SK-N-SH (cell line): ENCODE measurements around the gene OXSR1. TPM values are rescaled to one million over a fixed set of nuclear protein-coding genes. Genes with fewer than 3 reads are reported as not detected.

Source experiments
- CTCF ChIA-PET: fragments of 300-600, 350-600 bp; formaldehyde crosslinking; extraction: SDS; loops from one replicate; lab custom pipeline; 2021; lab: Yijun Ruan, JAX
- POLR2A ChIA-PET: fragments of 350-600 bp; sonication (Branson Sonifier 250); formaldehyde crosslinking; extraction: SDS; loops from one replicate; lab custom pipeline; 2020; ENCODE audit warnings: antibody characterized with exemption, inconsistent platforms; lab: Yijun Ruan, JAX
- DNase-seq: peaks from one replicate; pipeline ENCODE4 v3.0.0; 2012
- H2AFZ ChIP-seq: fragments of 200-600 bp; sonication (generic); 2 replicates; pipeline ENCODE4 v1.8.1; 2016; ENCODE audit warnings: antibody characterized with exemption, mild to moderate bottlenecking, low read depth
- H3F3A ChIP-seq: fragments of 200-600 bp; sonication (generic); replicated peaks from 2 replicates; pipeline ENCODE3; 2016; ENCODE audit warnings: antibody characterized with exemption, mild to moderate bottlenecking; ENCODE audit not compliant: insufficient read depth
- H3K27ac ChIP-seq, 2 experiments: fragments of 200-500 bp in 1 of 2; fragments of 200-600 bp in 1 of 2; sonication (Bioruptor generic) in 1 of 2; sonication (generic), shearing (Covaris generic) in 1 of 2; 2 replicates each; pipeline versions ENCODE4 v1.5.1 to v1.6.1; 2014 to 2016; ENCODE audit warnings: low read depth in 2 of 2, inconsistent platforms in 1 of 2, low read length in 1 of 2, mild to moderate bottlenecking in 1 of 2, mixed read lengths in 1 of 2
- H3K27me3 ChIP-seq: fragments of 200-600 bp; sonication (generic), shearing (Covaris generic); 2 replicates; pipeline ENCODE4 v1.6.1; 2016; ENCODE audit warnings: mixed run types; ENCODE audit not compliant: insufficient read depth
- H3K36me3 ChIP-seq, 2 experiments: fragments of 200-500 bp in 1 of 2; fragments of 200-600 bp in 1 of 2; sonication (Bioruptor generic) in 1 of 2; sonication (generic) in 1 of 2; replicated peaks in 1 of 2; 2 replicates each; pipeline versions ENCODE3 to v1.5.1; 2014 to 2016; ENCODE audit warnings: low read length in 1 of 2, mild to moderate bottlenecking in 1 of 2; ENCODE audit not compliant: insufficient read depth in 2 of 2, control insufficient read depth in 1 of 2
- H3K4me1 ChIP-seq, 2 experiments: fragments of 200-500 bp in 1 of 2; fragments of 200-600 bp in 1 of 2; sonication (Bioruptor generic) in 1 of 2; sonication (generic), shearing (Covaris generic) in 1 of 2; 2 replicates each; pipeline versions ENCODE4 v1.5.1 to v1.6.1; 2014 to 2016; ENCODE audit warnings: low read depth in 1 of 2, low read length in 1 of 2, mixed run types in 1 of 2; ENCODE audit not compliant: insufficient read depth in 2 of 2, control insufficient read depth in 1 of 2
- H3K4me2 ChIP-seq: fragments of 200-600 bp; sonication (generic), shearing (Covaris generic); 2 replicates; pipeline ENCODE4 v1.6.1; 2017; ENCODE audit warnings: mixed run types
- H3K4me3 ChIP-seq, 2 experiments: fragments of 200-500 bp in 1 of 2; fragments of 200-600 bp in 1 of 2; sonication (Bioruptor generic) in 1 of 2; sonication (generic), shearing (Covaris generic) in 1 of 2; 2 replicates each; pipeline versions ENCODE4 v1.5.1 to v1.8.1; 2014 to 2016; ENCODE audit warnings: low read depth in 2 of 2, inconsistent platforms in 1 of 2, low read length in 1 of 2, mild to moderate bottlenecking in 1 of 2, mixed read lengths in 1 of 2, moderate library complexity in 1 of 2
- H3K79me2 ChIP-seq: fragments of 200-600 bp; sonication (generic); 2 replicates; pipeline ENCODE4 v1.8.1; 2017; ENCODE audit warnings: mild to moderate bottlenecking; ENCODE audit not compliant: insufficient read depth
- H3K9ac ChIP-seq: fragments of 200-600 bp; sonication (generic); 2 replicates; pipeline ENCODE4 v1.6.1; 2017; ENCODE audit warnings: mixed run types
- H3K9me2 ChIP-seq: fragments of 200-600 bp; sonication (generic); 2 replicates; pipeline ENCODE4 v1.6.1; 2017; ENCODE audit warnings: mixed run types
- H3K9me3 ChIP-seq: fragments of 200-600 bp; sonication (generic); 2 replicates; pipeline ENCODE4 v1.6.1; 2017; ENCODE audit warnings: mixed run types, mild to moderate bottlenecking, moderate library complexity
- H4K20me1 ChIP-seq: fragments of 200-600 bp; sonication (generic); 2 replicates; pipeline ENCODE4 v1.6.1; 2017; ENCODE audit warnings: mild to moderate bottlenecking, mixed run types; ENCODE audit not compliant: insufficient read depth
- CHD2 ChIP-seq: fragments of 150-350 bp; IDR thresholded peaks from 2 replicates; pipeline ENCODE4 v1.6.1; 2018; ENCODE audit warnings: low read length; ENCODE audit not compliant: partially characterized antibody
- CTCF ChIP-seq: fragments of 200-600 bp; sonication (generic); IDR thresholded peaks from 2 replicates; pipeline ENCODE4 v1.6.1; 2017; ENCODE audit warnings: antibody characterized with exemption, mild to moderate bottlenecking, moderate library complexity
- FOXJ3 ChIP-seq: sonication (generic); formaldehyde crosslinking; IDR thresholded peaks from 2 replicates; pipeline ENCODE4 v1.5.1; 2020; ENCODE audit warnings: mild to moderate bottlenecking, missing genetic modification reagents
- JUND ChIP-seq: IDR thresholded peaks from 2 replicates; pipeline ENCODE4 v1.4.0; 2012
- MEF2A ChIP-seq: IDR thresholded peaks from 2 replicates; pipeline ENCODE4 v1.4.0; 2012; ENCODE audit warnings: low read depth, borderline replicate concordance
- MXI1 ChIP-seq: IDR thresholded peaks from 2 replicates; pipeline ENCODE4 v1.6.1; 2012; ENCODE audit warnings: mild to moderate bottlenecking, low read depth, low read length, improper control_type of control experiment
- POLR2AphosphoS5 ChIP-seq: IDR thresholded peaks from 2 replicates; pipeline ENCODE4 v1.6.1; 2012; ENCODE audit warnings: low read depth, low read length
- RCOR1 ChIP-seq: fragments of 150-350 bp; IDR thresholded peaks from 2 replicates; pipeline ENCODE4 v1.6.1; 2017; ENCODE audit warnings: antibody characterized with exemption, low read length
- SMC3 ChIP-seq: IDR thresholded peaks from 2 replicates; pipeline ENCODE4 v1.6.1; 2012; ENCODE audit warnings: low read depth, low read length, improper control_type of control experiment
- TCF12 ChIP-seq: IDR thresholded peaks from 2 replicates; pipeline ENCODE4 v1.4.0; 2012
- USF1 ChIP-seq: IDR thresholded peaks from 2 replicates; pipeline ENCODE4 v1.4.0; 2012; ENCODE audit warnings: low read depth, borderline replicate concordance
- YY1 ChIP-seq: IDR thresholded peaks from 2 replicates; pipeline ENCODE4 v1.4.0; 2012; ENCODE audit warnings: low read depth, mild to moderate bottlenecking
- WGBS: methylation state at CpG from one replicate; pipeline ENCODE4 v1.1.6; 2017; ENCODE audit warnings: low lambda C conversion rate; 5-methylcytosine and 5-hydroxymethylcytosine counted together
- polyA plus RNA-seq, 3 experiments: library from polyadenylated mRNA; depleted of rRNA; stranded (reverse); fragments of >200 nt; gene quantifications; 2 replicates each; pipeline ENCODE4 v1.2.3, GENCODE V29; 2012
- TF ChIP-seq, protein P1 (sequence below): IDR thresholded peaks from 2 replicates; pipeline ENCODE4 v1.6.1; 2012; ENCODE audit warnings: mild to moderate bottlenecking, low read depth, low read length, moderate library complexity

The OXSR1 gene
- polyA plus RNA-seq, 1 of the 3 experiments (the other 2 are of a cell fraction), result 22.3 TPM

- Histone ChIP-seq H3F3A (peaks cover 2% of the 10 kb centered on the region), H3K79me2 (peaks cover 89% of the 10 kb centered on the region), H3K9me3 (no peaks in the 10 kb centered on the region), H3K4me2 (no peak overlapping the region), H3K27ac (no peak overlapping the region; a peak in 1 of 4 replicates), H3K9me2 (no peaks in the 10 kb centered on the region), H3K36me3 (peaks cover 18 to 35% of the 10 kb centered on the region in 2 experiments), H4K20me1 (peaks cover 5% of the 10 kb centered on the region; the same call in 1 of the 2 replicates), H3K27me3 (no peaks in the 10 kb centered on the region), H3K4me3 (no peak overlapping the region), H3K4me1 (peaks cover 0 to 4% of the 10 kb centered on the region in 2 experiments; a peak in 1 of 4 replicates), H3K9ac (no peak overlapping the region), H2AFZ (no peak overlapping the region)
- CTCF ChIA-PET, result interaction anchor here (1.5 kb wide), 1 partner anchor 18 kb away, joined by 3 read pairs; no protein-coding TSS in a partner anchor
- no peak for DNase-seq
- TF ChIP-seq MXI1 (no peak), USF1 (no peak), RCOR1 (no peak), POLR2AphosphoS5 (no peak), MEF2A (no peak), FOXJ3 (CRISPR knock-in tag) (no peak), TCF12 (no peak), JUND (no peak), YY1 (no peak), CTCF (no peak), SMC3 (no peak), CHD2 (no peak)
- TF ChIP-seq, protein P1, sequence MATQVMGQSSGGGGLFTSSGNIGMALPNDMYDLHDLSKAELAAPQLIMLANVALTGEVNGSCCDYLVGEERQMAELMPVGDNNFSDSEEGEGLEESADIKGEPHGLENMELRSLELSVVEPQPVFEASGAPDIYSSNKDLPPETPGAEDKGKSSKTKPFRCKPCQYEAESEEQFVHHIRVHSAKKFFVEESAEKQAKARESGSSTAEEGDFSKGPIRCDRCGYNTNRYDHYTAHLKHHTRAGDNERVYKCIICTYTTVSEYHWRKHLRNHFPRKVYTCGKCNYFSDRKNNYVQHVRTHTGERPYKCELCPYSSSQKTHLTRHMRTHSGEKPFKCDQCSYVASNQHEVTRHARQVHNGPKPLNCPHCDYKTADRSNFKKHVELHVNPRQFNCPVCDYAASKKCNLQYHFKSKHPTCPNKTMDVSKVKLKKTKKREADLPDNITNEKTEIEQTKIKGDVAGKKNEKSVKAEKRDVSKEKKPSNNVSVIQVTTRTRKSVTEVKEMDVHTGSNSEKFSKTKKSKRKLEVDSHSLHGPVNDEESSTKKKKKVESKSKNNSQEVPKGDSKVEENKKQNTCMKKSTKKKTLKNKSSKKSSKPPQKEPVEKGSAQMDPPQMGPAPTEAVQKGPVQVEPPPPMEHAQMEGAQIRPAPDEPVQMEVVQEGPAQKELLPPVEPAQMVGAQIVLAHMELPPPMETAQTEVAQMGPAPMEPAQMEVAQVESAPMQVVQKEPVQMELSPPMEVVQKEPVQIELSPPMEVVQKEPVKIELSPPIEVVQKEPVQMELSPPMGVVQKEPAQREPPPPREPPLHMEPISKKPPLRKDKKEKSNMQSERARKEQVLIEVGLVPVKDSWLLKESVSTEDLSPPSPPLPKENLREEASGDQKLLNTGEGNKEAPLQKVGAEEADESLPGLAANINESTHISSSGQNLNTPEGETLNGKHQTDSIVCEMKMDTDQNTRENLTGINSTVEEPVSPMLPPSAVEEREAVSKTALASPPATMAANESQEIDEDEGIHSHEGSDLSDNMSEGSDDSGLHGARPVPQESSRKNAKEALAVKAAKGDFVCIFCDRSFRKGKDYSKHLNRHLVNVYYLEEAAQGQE, result no peak
- WGBS, result 87% methylated on average over 2 of the region's 2 CpGs
- POLR2A ChIA-PET, result no interaction called here
Measured at GRCh38 chr3:38203690-38204089, 38.4 kb downstream of the OXSR1 start.
